Left renal cortex interstitium (tissue), 4 donors: ENCODE measurements around the gene FXYD6. TPM values are rescaled to one million over a fixed set of nuclear protein-coding genes. Genes with fewer than 3 reads are reported as not detected.

ENCODE experiments used
- DNase-seq, 4 donors: peaks; one replicate each; pipeline ENCODE4 v3.0.0-alpha.2; 2013; ENCODE audit warnings: low read depth in 4 of 4, low spot score in 2 of 4, missing footprints in 1 of 4
- polyA plus RNA-seq, 4 donors: library from polyadenylated mRNA; unstranded; fragments of 120-200 nt; gene quantifications; one replicate each; pipeline ENCODE4 v1.2.1, GENCODE V29; 2013; ENCODE audit not compliant: insufficient read length in 4 of 4

FXYD6 gene
- polyA plus RNA-seq, 4 donors, result 122 to 150 (median 143) TPM

DNA sequence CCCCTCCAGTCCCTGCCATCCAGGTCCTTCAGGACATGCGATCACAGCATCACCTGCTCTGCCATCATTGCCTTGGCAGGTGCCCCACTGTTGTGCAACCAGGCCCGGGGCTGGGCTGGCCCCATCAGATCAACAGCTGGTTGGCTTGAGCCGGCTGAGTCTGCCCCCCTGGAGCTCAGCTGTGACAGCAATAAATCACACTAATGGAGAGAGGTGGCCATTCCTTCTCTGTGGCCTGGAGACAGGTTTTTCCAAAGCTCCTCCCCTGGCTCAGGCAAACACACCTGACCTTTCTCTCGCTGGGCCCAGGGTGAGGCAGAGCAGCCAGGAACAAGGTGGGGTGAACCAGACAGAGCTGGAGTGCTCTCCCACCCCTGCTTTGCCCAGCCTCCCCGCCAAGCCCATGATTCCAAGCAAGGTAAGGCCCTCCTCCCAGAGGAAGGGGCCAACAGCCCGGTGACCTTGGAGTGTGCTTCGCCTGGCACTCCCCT, 43.0 kb downstream of the FXYD6 start:
- DNase-seq, result peak in 1 of 4 donors; percentile 44

DNA sequence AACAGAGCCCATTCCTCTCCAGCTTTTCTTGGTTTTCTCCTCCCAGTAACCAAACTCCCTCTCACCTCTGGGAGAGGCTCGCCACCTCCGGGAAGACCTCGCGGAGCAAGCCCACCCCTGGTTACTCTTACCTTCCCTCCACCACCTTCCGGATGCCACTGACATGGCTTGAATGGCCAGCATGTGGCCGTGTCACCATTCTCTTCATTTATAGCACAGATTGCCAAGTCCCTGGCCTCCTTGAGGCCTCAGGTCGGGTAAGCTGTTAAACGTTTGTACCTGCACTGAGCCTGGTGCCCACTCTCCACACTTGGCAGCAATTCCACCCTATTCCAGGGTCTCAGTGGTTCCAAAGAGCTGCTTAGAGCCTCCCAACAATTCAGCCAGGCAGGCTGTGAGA, 43.9 kb downstream of the FXYD6 start:
- DNase-seq, result no peak

- no peak for DNase-seq
Observed at GRCh38 chr11:117831661-117832415, 44.6 kb downstream of the FXYD6 start.

DNA sequence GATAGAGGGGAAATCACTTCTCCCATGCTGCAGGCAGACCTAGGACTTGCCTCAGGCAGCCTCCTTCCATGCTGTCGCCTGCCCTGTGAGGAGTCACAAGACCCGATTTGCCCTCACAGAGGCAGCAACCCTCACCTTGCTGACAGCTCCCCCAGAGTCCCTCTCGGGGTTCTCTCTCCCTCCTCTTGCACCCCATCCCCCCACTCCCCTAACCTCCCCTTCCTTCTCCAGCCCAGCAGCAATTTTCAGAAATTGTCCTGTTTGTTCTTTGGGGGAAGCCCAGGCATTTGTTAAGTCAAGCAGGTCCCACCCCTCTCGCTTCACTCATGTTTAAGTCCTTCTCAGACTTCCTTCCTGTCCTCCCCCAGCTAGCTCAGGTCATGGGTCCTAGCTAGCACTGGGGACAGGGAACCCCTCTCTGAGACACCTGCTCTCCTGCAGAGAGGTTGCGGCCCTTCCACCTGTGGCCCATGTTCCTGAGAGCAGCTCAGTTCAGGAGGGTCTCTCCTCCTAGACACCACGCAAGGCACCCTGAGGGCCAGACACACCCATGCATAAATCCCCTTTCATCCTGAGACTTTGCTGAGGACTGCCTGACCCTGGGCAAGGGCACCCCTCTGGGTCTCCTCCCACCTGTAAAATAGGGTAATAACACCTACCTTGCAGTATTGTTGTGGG, 45.6 kb downstream of the FXYD6 start:
- DNase-seq, result no peak

DNA sequence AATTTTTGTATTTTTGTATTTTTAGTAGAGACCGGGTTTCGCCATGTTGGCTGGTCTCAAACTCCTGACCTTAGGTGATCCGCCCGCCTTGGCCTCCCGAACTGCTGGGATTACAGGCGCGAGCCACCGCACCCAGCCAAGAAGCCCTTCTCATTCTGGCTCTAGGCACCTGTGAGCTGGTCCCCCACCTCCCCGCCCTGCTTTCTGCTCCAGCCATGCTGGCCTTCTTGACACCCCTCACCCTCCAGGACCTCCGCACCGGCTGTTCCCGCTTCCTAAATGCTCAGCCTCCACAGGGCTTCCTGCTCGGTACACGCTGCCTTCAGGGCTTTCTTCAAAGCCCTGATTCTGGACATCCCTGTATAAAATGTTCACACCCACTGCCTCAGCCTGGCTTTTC, 46.4 kb downstream of the FXYD6 start:
- no peak for DNase-seq

- no peak for DNase-seq
Observed at GRCh38 chr11:117829369-117829725, 47.1 kb downstream of the FXYD6 start.

DNA sequence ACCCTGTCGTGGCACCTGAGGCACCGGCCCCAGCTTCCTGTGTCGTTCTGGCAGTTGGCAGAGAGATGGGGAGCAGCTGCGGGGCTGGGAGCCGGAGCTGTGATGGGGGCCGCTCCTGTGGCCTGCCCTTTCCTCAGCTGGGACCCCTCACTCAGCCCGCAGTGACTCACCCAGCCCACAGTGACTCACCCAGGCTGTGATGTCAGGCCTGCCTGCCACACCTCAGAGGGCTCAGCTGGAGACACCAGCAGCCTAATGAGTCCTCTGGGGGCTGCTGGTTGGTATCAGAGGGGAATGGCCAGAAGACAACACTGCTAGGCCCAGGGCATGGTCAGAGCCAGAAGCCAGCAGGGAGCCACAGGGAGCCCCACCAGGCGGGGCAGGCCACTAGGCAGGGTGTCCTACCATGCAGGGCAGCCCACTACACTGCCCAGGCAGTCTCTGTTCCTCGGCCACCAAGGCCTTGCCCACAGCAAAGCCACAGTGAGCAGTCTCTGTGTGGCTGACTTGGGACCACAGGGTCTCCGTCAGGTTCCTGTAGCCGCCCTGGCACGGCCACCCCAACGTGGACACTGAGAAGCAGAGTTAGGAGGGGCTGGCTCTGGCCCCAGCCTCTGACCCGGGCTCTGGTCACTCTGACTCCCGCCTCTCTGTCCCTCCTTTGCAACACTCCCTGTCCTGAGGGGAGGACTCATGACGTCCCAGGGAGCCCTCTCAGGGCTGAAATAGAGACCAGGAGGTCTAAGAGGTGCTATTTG, 47.7 kb downstream of the FXYD6 start:
- DNase-seq, result no peak

DNA sequence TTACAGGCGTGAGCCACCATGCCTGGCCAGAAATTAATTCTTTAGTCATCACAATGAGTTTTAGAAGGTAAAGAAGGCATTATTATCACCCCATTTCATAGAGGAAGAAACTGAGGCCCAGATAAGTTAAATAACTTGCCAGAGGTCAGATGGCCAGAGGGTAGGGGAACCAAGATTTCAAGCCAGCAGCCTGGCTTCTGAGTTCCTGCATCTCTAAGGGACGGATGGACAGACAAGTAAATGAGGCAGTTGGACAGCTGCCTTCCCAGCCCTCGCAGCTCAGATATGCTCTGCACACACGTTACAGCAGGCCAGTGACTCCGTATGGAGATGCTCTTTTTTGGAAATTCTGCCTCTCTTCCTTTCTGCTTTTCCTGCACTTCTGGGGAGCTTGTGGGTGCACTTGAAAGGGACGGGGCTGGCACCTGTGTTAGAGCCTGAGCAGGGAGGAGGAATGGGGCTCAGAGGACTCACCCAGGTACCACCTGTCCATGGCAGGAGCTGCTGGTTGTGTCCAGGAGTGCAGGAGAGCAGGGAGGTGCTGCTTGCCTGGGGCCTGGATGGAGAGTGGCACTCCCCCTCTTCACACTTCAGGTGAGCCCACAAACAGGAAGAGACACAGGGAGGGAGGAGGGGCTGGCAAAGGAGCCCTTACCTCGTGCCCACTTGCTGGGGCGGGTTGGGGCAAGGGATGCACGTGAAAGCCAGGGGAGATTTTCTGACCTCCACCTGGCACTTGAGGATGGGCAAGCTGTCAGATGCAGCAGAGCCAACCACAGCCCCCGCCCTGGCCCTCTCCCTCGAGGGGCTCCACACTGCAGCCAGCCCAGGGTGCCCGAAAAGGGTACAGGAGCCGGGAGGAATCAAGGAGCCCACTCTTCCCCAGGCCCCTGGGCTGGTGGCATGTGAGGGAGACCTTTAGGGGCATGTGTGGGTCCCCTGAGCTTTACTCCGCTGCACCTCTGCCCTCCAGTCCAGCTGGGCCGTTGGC, 48.6 kb downstream of the FXYD6 start:
- no peak for DNase-seq

GRCh38 chr11:117826832-117827231, 49.6 kb downstream of the FXYD6 start:
- DNase-seq, result no peak

DNA sequence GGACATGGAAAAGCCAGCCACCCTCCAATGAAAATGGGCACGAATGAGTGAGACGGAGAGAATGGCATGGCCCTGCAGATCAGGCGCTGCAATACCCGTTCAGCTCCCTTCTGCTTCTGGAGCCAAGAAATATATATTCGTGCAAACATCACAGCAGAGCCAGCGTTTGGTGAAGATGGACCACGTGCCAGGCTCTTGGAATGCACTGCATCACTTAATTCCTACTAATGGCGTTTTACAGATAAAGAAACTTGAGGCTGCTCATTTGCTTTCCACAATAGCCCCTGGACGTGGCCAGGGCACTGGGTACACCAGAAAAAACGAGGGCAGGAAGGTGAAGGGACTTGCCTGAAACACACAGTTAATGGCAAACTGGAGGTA, 50.3 kb downstream of the FXYD6 start:
- DNase-seq, result no peak

GRCh38 chr11:117825538-117826189, 50.8 kb downstream of the FXYD6 start:
- DNase-seq, result no peak

DNA sequence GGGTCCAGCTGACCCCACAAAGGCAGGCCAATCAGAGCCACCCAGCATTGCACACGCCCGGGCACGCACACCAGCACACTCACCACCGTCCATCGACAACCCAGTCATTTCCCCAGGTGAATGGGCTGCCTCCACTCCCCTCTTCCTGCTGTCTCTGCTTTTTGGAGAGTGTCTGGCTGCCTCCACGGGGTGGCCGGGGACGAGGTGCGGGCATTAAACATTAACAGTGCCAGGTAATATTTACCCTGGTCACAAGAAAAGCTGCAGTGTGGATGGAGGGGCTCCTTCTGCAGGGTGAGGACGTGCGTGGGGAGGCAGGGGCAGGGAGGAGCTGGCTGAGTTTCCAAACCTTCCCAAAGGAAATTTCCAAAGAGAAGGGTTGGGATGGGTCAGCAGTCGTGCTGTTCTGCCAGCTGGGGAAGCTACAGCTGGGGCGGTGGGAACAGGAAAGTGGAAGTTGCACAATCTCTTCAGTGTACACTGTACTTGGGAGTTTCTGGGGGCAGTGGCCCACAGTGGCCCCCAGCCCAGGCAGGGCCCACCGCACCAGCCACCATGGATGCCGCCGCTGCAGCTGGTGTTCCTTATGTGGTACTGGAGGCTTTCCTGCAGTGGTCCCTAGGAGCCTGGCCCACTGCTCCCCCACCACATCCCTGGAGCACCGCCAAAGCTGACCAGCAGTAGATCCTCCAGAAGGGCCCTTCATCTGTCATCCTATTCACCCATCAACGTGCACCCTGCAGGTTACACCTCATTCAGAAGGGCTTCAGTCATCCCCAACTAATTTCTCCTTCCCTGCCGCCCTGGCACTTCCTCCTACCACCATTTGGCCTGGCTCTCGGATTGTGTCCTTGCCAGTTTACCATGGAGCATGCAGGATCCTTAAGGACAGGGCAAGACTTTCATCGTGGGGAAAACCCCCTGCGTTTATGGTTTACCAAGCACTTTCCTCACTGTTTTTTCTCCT, 51.6 kb downstream of the FXYD6 start, which contains the start of gene FXYD2:
Gene FXYD2 (minus strand): TSS at position 174 of the 967 bp plus-strand sequence. CDS start 66 bp downstream, at position 108.
- DNase-seq, result no peak

GRCh38 chr11:117823946-117824420, 52.5 kb downstream of the FXYD6 start:
- DNase-seq, result no peak

DNA sequence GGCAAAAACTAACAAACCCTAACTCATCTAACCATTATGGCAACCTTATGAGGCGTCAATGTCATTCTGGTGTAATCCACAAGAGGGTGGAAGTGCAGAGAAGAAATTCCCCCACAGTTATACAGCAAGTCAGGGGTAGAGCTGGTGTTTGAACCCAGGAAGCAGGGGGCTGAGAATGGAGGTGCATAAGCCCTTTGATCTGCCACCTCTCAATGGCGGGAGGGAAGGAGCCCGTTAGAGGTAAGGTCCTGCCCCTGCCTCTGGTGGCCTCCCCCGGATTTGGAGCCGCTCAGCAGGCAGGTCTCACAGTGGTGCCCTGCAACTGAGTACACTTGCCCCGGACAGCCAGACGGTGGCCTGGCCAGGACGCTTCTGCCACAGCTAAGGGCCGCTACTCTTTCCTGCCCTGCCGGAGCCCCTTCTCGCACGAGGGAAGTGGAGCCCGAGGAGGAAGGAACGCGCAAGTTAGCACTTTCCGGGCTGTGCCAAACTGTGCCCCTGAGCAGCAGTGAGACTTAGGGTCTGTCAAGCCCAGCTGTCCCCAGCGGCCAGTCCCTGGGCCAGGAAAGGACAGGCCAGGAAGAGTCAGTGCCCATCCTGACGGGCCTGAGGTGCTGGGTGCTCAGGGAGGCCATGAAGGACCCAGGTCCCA, 53.0 kb downstream of the FXYD6 start:
- no peak for DNase-seq

- no peak for DNase-seq
Observed at GRCh38 chr11:117822074-117823033, 54.1 kb downstream of the FXYD6 start.

GRCh38 chr11:117821431-117821830, 55.0 kb downstream of the FXYD6 start:
- no peak for DNase-seq

DNA sequence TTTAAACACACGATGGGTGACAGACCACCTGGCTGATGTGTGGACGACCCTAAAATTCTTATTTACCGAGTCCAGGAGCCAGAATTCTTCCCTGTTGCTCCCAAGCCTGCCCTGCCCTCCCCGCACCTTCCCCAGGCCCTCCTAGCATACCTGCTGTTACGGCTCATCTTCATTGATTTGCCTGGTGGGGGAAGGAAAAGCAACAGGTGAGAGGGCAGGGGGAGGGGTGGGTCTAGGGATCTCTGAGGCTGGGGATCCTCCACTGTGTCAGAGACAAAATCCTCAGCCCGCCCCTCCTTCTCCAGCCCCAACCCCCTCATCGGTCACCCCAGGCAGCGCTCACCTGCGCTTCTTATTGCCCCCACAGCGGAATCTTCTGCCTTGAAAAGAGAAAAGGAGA, 55.9 kb downstream of the FXYD6 start:
- DNase-seq, result no peak
